ENCODE measurements around the gene PAK5. TPM values are rescaled to one million over a fixed set of nuclear protein-coding genes. Genes with fewer than 3 reads are reported as not detected.

The PAK5 gene
- total RNA-seq, 1 experiment from 2014 or later: not detected

DNA sequence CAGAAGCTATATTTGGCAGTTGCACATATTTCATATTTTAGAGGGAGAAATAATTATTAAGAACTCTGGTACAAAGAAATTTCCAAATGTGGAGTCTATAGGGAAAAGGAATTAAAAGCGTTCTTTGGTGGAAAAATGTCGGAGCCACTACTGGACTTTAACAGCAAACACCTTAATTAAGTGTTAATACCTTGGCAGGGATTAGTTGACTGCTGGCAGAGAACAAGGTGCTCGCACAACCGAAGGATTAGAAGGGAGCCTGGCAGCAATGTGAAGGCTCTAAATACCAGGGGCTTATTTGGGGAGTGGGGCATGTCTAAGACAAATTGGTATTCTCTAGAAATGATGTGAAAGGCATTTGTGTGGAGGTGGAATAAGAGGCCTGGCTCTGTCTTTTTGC lies 98.9 kb downstream of the PAK5 start:
- no peaks in the 10 kb centered on the region for H3K27me3 ChIP-seq (ENCODE audit: control insufficient read depth, insufficient read depth, low read length)
- intact Hi-C loops (cut with micrococcal nuclease; ENCODE audit: unreplicated experiment): no loop called here
- H3K4me3 ChIP-seq (ENCODE audit: low read depth in 2 of 2, low read length in 2 of 2): no peak overlapping the region
- H3K27ac ChIP-seq (ENCODE audit: low read length): no peak overlapping the region
- BruUV-seq (replicated peaks): no TSS peak
- POLR2A ChIA-PET: no interaction called here
- DNase-seq (ENCODE audit: low read depth, low spot score) (no peak), ATAC-seq (no peak)
- CTCF ChIA-PET: no interaction called here
- in situ Hi-C loops (cut with HindIII; ENCODE audit: low pct_unique_long_range_greater_than_20kb, low sequenced_read_pairs): no loop called here
- TF ChIP-seq, protein P1, sequence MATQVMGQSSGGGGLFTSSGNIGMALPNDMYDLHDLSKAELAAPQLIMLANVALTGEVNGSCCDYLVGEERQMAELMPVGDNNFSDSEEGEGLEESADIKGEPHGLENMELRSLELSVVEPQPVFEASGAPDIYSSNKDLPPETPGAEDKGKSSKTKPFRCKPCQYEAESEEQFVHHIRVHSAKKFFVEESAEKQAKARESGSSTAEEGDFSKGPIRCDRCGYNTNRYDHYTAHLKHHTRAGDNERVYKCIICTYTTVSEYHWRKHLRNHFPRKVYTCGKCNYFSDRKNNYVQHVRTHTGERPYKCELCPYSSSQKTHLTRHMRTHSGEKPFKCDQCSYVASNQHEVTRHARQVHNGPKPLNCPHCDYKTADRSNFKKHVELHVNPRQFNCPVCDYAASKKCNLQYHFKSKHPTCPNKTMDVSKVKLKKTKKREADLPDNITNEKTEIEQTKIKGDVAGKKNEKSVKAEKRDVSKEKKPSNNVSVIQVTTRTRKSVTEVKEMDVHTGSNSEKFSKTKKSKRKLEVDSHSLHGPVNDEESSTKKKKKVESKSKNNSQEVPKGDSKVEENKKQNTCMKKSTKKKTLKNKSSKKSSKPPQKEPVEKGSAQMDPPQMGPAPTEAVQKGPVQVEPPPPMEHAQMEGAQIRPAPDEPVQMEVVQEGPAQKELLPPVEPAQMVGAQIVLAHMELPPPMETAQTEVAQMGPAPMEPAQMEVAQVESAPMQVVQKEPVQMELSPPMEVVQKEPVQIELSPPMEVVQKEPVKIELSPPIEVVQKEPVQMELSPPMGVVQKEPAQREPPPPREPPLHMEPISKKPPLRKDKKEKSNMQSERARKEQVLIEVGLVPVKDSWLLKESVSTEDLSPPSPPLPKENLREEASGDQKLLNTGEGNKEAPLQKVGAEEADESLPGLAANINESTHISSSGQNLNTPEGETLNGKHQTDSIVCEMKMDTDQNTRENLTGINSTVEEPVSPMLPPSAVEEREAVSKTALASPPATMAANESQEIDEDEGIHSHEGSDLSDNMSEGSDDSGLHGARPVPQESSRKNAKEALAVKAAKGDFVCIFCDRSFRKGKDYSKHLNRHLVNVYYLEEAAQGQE (IDR thresholded peaks at IDR 0.05; ENCODE audit: insufficient read depth in 1 of 2, low read depth in 2 of 2, low read length in 1 of 2): no peak
- no peak for TF ChIP-seq SIN3A (IDR thresholded peaks at IDR 0.05; ENCODE audit: borderline replicate concordance, insufficient read depth, low read depth, low read length)
- TF ChIP-seq, protein P2, sequence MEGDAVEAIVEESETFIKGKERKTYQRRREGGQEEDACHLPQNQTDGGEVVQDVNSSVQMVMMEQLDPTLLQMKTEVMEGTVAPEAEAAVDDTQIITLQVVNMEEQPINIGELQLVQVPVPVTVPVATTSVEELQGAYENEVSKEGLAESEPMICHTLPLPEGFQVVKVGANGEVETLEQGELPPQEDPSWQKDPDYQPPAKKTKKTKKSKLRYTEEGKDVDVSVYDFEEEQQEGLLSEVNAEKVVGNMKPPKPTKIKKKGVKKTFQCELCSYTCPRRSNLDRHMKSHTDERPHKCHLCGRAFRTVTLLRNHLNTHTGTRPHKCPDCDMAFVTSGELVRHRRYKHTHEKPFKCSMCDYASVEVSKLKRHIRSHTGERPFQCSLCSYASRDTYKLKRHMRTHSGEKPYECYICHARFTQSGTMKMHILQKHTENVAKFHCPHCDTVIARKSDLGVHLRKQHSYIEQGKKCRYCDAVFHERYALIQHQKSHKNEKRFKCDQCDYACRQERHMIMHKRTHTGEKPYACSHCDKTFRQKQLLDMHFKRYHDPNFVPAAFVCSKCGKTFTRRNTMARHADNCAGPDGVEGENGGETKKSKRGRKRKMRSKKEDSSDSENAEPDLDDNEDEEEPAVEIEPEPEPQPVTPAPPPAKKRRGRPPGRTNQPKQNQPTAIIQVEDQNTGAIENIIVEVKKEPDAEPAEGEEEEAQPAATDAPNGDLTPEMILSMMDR (IDR thresholded peaks at IDR 0.05): no peak
- TF ChIP-seq POLR2AphosphoS5 (IDR thresholded peaks at IDR 0.05; ENCODE audit: low read depth, low read length): no peak
- no peak for TF ChIP-seq TCF7L2 (IDR thresholded peaks at IDR 0.05; ENCODE audit: low read depth, low read length)
- H3K36me3 ChIP-seq (ENCODE audit: control insufficient read depth, insufficient read depth, low read length): no peaks in the 10 kb centered on the region
- no peaks in the 10 kb centered on the region for H3K4me1 ChIP-seq (ENCODE audit: control insufficient read depth, insufficient read depth, low read length)
- no peaks in the 10 kb centered on the region for H3K9me3 ChIP-seq (ENCODE audit: control insufficient read depth, insufficient read depth, low read depth, low read length)

DNA sequence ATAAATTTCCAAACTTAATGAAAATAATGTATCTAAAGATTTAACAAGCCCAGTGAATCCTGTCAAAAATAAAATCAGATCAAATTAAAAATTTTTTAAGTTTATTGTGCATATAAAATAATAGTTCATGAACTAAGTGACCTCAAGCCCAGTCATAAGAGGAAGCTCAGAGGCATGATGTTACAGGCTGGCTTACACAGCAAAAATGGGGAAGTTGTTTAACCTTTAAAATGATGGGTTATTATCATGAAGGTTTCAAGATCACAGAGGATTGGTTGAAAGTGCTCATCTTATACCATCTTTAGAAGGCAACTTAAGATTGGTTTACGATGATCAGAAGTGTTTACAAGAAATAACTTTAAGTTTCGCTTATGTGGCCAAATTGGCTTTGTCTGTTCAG lies 102.5 kb downstream of the PAK5 start:
- Histone ChIP-seq H3K4me3 (ENCODE audit: low read depth in 2 of 2, low read length in 2 of 2) (no peak overlapping the region), H3K4me1 (ENCODE audit: control insufficient read depth, insufficient read depth, low read length) (no peaks in the 10 kb centered on the region), H3K27ac (ENCODE audit: low read length) (no peak overlapping the region), H3K27me3 (ENCODE audit: control insufficient read depth, insufficient read depth, low read length) (no peaks in the 10 kb centered on the region), H3K36me3 (ENCODE audit: control insufficient read depth, insufficient read depth, low read length) (no peaks in the 10 kb centered on the region), H3K9me3 (ENCODE audit: control insufficient read depth, insufficient read depth, low read depth, low read length) (no peaks in the 10 kb centered on the region)
- ChIA-PET CTCF (no interaction called here), POLR2A (no interaction called here)
- in situ Hi-C loops (cut with HindIII; ENCODE audit: low pct_unique_long_range_greater_than_20kb, low sequenced_read_pairs) (no loop called here), intact Hi-C loops (cut with micrococcal nuclease; ENCODE audit: unreplicated experiment) (no loop called here)
- no peak for ATAC-seq
- DNase-seq (ENCODE audit: low read depth, low spot score): no peak
- no peak for TF ChIP-seq SIN3A (IDR thresholded peaks at IDR 0.05; ENCODE audit: borderline replicate concordance, insufficient read depth, low read depth, low read length)
- TF ChIP-seq, protein P2 (IDR thresholded peaks at IDR 0.05): no peak
- BruUV-seq (replicated peaks): no TSS peak

Data from Panc1 (cell line).